Measurements from ENCODE around the gene SH3YL1.

- TF ChIP-seq USF2 (IDR thresholded peaks at IDR 0.05; ENCODE audit: low read depth, low read length) (no peak), POLR2A (IDR thresholded peaks at IDR 0.05; ENCODE audit: low read depth, low read length) (no peak), MXI1 (IDR thresholded peaks at IDR 0.05; ENCODE audit: borderline replicate concordance, low read depth, low read length) (no peak), CTCF (conservative IDR thresholded peaks at IDR 0.05; ENCODE audit: low read depth, low read length) (no peak), FOS (IDR thresholded peaks at IDR 0.05; ENCODE audit: low read depth, low read length) (no peak), CEBPB (IDR thresholded peaks at IDR 0.05; ENCODE audit: low read depth, low read length) (no peak), SMC3 (IDR thresholded peaks at IDR 0.05; ENCODE audit: low read depth, low read length) (no peak), MAZ (IDR thresholded peaks at IDR 0.05; ENCODE audit: borderline replicate concordance, low read depth, low read length) (no peak), RFX5 (IDR thresholded peaks at IDR 0.05; ENCODE audit: low read depth, low read length) (no peak), BHLHE40 (IDR thresholded peaks at IDR 0.05; ENCODE audit: low read depth, low read length) (no peak), ELK1 (IDR thresholded peaks at IDR 0.05; ENCODE audit: borderline replicate concordance, low read depth, low read length) (no peak)
These were observed 60.4 kb downstream of the SH3YL1 start for GRCh38 chr2:203401-203800.

Data from IMR-90 (cell line).